AG08396 (cell line): ENCODE data around the gene EMD.
"Not testable (repeated sequence)": the region's sequence is repeated elsewhere in the genome, so short reads cannot be mapped to it uniquely, and the experiment has no call there.

Experiments
- DNase-seq: peaks from one replicate; pipeline ENCODE4 v3.0.0; 2012; ENCODE audit warnings: low spot score, mixed read lengths

Gene EMD

GRCh38 chrX:154378799-154379568, at the start of gene EMD:
Gene EMD, plus strand, starts transcription at chrX:154379295. Its CDS starts 190 bp downstream, at chrX:154379485.
- DNase-seq = peak; percentile 91

- DNase-seq = no peak
Observed at GRCh38 chrX:154332561-154332960, 46.5 kb upstream of the EMD start.

GRCh38 chrX:154333116-154333515, 46.0 kb upstream of the EMD start:
- no peak for DNase-seq

- DNase-seq = no peak
Observed at GRCh38 chrX:154333837-154334271, 45.2 kb upstream of the EMD start.

- no peak for DNase-seq
Observed at GRCh38 chrX:154334496-154334895, 44.6 kb upstream of the EMD start.

- not testable (repeated sequence) for DNase-seq
Observed at GRCh38 chrX:154341399-154342298, 37.4 kb upstream of the EMD start.

- DNase-seq = not testable (repeated sequence)
Observed at GRCh38 chrX:154343063-154343462, 36.0 kb upstream of the EMD start.

GRCh38 chrX:154343620-154344019, 35.5 kb upstream of the EMD start:
- DNase-seq = not testable (repeated sequence)

GRCh38 chrX:154348114-154348531, 31.0 kb upstream of the EMD start:
- no peak for DNase-seq

- no peak for DNase-seq
Observed at GRCh38 chrX:154348646-154349358, 30.3 kb upstream of the EMD start.

- no peak for DNase-seq
Observed at GRCh38 chrX:154349359-154349935, 29.6 kb upstream of the EMD start.

GRCh38 chrX:154349979-154350378, 29.1 kb upstream of the EMD start:
- DNase-seq = no peak

- DNase-seq = no peak
Observed at GRCh38 chrX:154350429-154351182, 28.5 kb upstream of the EMD start.

- no peak for DNase-seq
Observed at GRCh38 chrX:154351183-154352011, 27.7 kb upstream of the EMD start.

GRCh38 chrX:154352012-154352401, 27.1 kb upstream of the EMD start:
- DNase-seq = no peak

GRCh38 chrX:154352466-154352865, 26.6 kb upstream of the EMD start:
- DNase-seq = no peak

GRCh38 chrX:154353172-154353843, 25.8 kb upstream of the EMD start:
- DNase-seq = no peak

GRCh38 chrX:154354013-154354412, 25.1 kb upstream of the EMD start:
- no peak for DNase-seq

- no peak for DNase-seq
Observed at GRCh38 chrX:154354516-154354915, 24.6 kb upstream of the EMD start.
